PFSK-1 (cell line): ENCODE data around the gene NCLN.

Source experiments
- FOXP2 ChIP-seq: optimal IDR thresholded peaks from 2 replicates; pipeline ENCODE3; 2011; ENCODE audit warnings: borderline replicate concordance, control low read depth, inconsistent platforms; ENCODE audit not compliant: insufficient read depth; ENCODE audit errors: extremely low read length, extremely low read depth
- POLR2AphosphoS5 ChIP-seq: IDR thresholded peaks from 2 replicates; pipeline ENCODE4 v1.6.1; 2012; ENCODE audit warnings: low read depth, mild to moderate bottlenecking, control low read depth, low read length, moderate library complexity
- REST ChIP-seq, 2 experiments: IDR thresholded peaks; 2 replicates each; pipeline versions ENCODE4 v1.6.1 to v1.8.0; 2011 to 2012; ENCODE audit warnings: low read depth in 2 of 2, low read length in 2 of 2, control low read depth in 1 of 2, inconsistent platforms in 1 of 2, mild to moderate bottlenecking in 1 of 2, moderate library complexity in 1 of 2; ENCODE audit not compliant: insufficient read depth in 1 of 2
- SIN3A ChIP-seq: IDR thresholded peaks from 2 replicates; pipeline ENCODE4 v1.6.1; 2012; ENCODE audit warnings: mild to moderate bottlenecking, low read length, moderate library complexity, borderline replicate concordance; ENCODE audit not compliant: insufficient read depth
- TAF1 ChIP-seq: IDR thresholded peaks from 2 replicates; pipeline ENCODE4 v1.6.1; 2012; ENCODE audit warnings: low read length, control low read depth, borderline replicate concordance; ENCODE audit not compliant: insufficient read depth

The NCLN gene

GRCh38 chr19:3138268-3138667 is 47.5 kb upstream of the NCLN start:
- no peak for TF ChIP-seq POLR2AphosphoS5

GRCh38 chr19:3140667-3141038 is 45.1 kb upstream of the NCLN start:
- TF ChIP-seq SIN3A (no peak), FOXP2 (no peak), TAF1 (no peak), POLR2AphosphoS5 (no peak), REST (IDR thresholded peaks at IDR 0.05; ENCODE audit: insufficient read depth in 1 of 2, low read depth in 2 of 2, low read length in 2 of 2) (no peak)

- TF ChIP-seq REST (IDR thresholded peaks at IDR 0.05; ENCODE audit: insufficient read depth in 1 of 2, low read depth in 2 of 2, low read length in 2 of 2) = no peak
Measured at GRCh38 chr19:3142292-3142670, 43.4 kb upstream of the NCLN start.

- TF ChIP-seq FOXP2 = no peak
- TF ChIP-seq TAF1 = no peak
- TF ChIP-seq POLR2AphosphoS5 = no peak
- no peak for TF ChIP-seq REST (IDR thresholded peaks at IDR 0.05; ENCODE audit: insufficient read depth in 1 of 2, low read depth in 2 of 2, low read length in 2 of 2)
- TF ChIP-seq SIN3A = no peak
Measured at GRCh38 chr19:3142781-3143337, 42.9 kb upstream of the NCLN start.

- TF ChIP-seq REST (IDR thresholded peaks at IDR 0.05; ENCODE audit: insufficient read depth in 1 of 2, low read depth in 2 of 2, low read length in 2 of 2) (no peak), SIN3A (no peak), FOXP2 (no peak), TAF1 (no peak), POLR2AphosphoS5 (no peak)
Measured at GRCh38 chr19:3145909-3146676, 39.6 kb upstream of the NCLN start.
